Ovary (tissue), 3 donors: ENCODE measurements around the gene ETNK2.

Source experiments
- CTCF ChIP-seq, 3 donors: fragments of 450-650 bp in 2 of 3; fragments of 200-600 bp in 1 of 3; IDR thresholded peaks; one replicate each; pipeline versions ENCODE4 v1.5.1 to v1.8.0; 2016 to 2022; ENCODE audit warnings: antibody characterized with exemption in 3 of 3, mild to moderate bottlenecking in 1 of 3
- EP300 ChIP-seq: sonication (generic); formaldehyde crosslinking; IDR thresholded peaks from one replicate; pipeline ENCODE4 v1.6.1; 2017; ENCODE audit warnings: antibody characterized with exemption
- POLR2A ChIP-seq: fragments of 450-650 bp; IDR thresholded peaks from one replicate; pipeline ENCODE4 v1.6.1; 2017; ENCODE audit warnings: antibody characterized with exemption, mild to moderate bottlenecking, moderate library complexity
- donor health status: DM: no; HTN: no; CAD: no.

- no peak for TF ChIP-seq POLR2A
- TF ChIP-seq CTCF (IDR thresholded peaks at IDR 0.05), result no peak
- TF ChIP-seq EP300, result no peak
These were observed 39.6 kb upstream of the ETNK2 start for GRCh38 chr1:204191456-204191855.
